Spleen (tissue), 11 donors: Measurements from ENCODE around the gene OGDH. TPM values are rescaled to one million over a fixed set of nuclear protein-coding genes. Genes with fewer than 3 reads are reported as not detected.

Experiments used
- DNase-seq: peaks from one replicate; pipeline ENCODE4 v3.0.0-alpha.2; 2020
- H3K27ac ChIP-seq, 8 donors: fragments of 200-600 bp; sonication (generic) in 7 of 8; 1 replicate in 4 of 8; 2 replicates in 4 of 8; pipeline versions ENCODE4 v1.5.0 to v1.8.0; 2016 to 2021; ENCODE audit warnings: inconsistent platforms in 4 of 8, mild to moderate bottlenecking in 4 of 8, moderate library complexity in 1 of 8
- H3K27me3 ChIP-seq, 7 donors: fragments of 200-600 bp; sonication (generic) in 6 of 7; replicated peaks in 1 of 7; 1 replicate in 4 of 7; 2 replicates in 3 of 7; pipeline versions ENCODE4 v1.5.0 to v1.8.0; 2016 to 2021; ENCODE audit warnings: inconsistent platforms in 3 of 7, mild to moderate bottlenecking in 1 of 7
- H3K36me3 ChIP-seq, 6 donors: fragments of 200-600 bp; sonication (generic) in 5 of 6; 1 replicate in 4 of 6; 2 replicates in 2 of 6; pipeline versions ENCODE4 v1.5.0 to v1.8.0; 2016 to 2021; ENCODE audit warnings: inconsistent platforms in 2 of 6
- H3K4me1 ChIP-seq, 6 donors: fragments of 200-600 bp; sonication (generic) in 5 of 6; 1 replicate in 3 of 6; 2 replicates in 3 of 6; pipeline versions ENCODE4 v1.5.0 to v1.8.0; 2016 to 2021; ENCODE audit warnings: inconsistent platforms in 3 of 6
- H3K4me3 ChIP-seq, 8 donors: fragments of 200-600 bp; sonication (generic) in 7 of 8; 1 replicate in 4 of 8; 2 replicates in 4 of 8; pipeline versions ENCODE4 v1.5.0 to v1.8.0; 2016 to 2021; ENCODE audit warnings: inconsistent platforms in 4 of 8, mild to moderate bottlenecking in 4 of 8, moderate library complexity in 2 of 8
- H3K9me3 ChIP-seq, 8 donors: fragments of 200-600 bp; sonication (generic) in 7 of 8; 1 replicate in 4 of 8; 2 replicates in 4 of 8; pipeline versions ENCODE4 v1.5.0 to v1.8.0; 2016 to 2021; ENCODE audit warnings: inconsistent platforms in 4 of 8
- POLR2A ChIP-seq, 3 donors: fragments of 450-650 bp; IDR thresholded peaks; one replicate each; pipeline ENCODE4 v1.5.1; 2017; ENCODE audit warnings: antibody characterized with exemption in 3 of 3, mild to moderate bottlenecking in 1 of 3
- POLR2AphosphoS5 ChIP-seq, 3 donors: sonication (generic); formaldehyde crosslinking; IDR thresholded peaks; one replicate each; pipeline ENCODE4 v1.5.1; 2017; ENCODE audit warnings: antibody characterized with exemption in 3 of 3
- WGBS, 5 donors: extraction: QIAGEN DNeasy Blood & Tissue Kit in 3 of 5; methylation state at CpG; one replicate each; pipeline versions ENCODE4 v1.1.5 to v1.1.7; 2013 to 2018; 5-methylcytosine and 5-hydroxymethylcytosine counted together
- intact Hi-C: fragments of 100-400 bp; cut with DNase I; formaldehyde crosslinking; loops from one replicate; pipeline ENCODE4 v1.15.0; 2023; ENCODE audit warnings: low total_unique reads
- polyA plus RNA-seq, 3 donors: library from polyadenylated mRNA; stranded (reverse); fragments of 200-250 nt; gene quantifications; one replicate each; pipeline ENCODE4 v1.2.1, GENCODE V29; 2013
- total RNA-seq, 7 donors: library from RNA; depleted of rRNA in 3 of 7; stranded (reverse); fragments of >200 nt in 3 of 7; fragmentation: NEBNext Ultra II Directional in 4 of 7; extraction: Animal tissue kit (Norgen Biotek cat#: 25700) in 4 of 7; gene quantifications; one replicate each; pipeline versions ENCODE4 v1.1.0 to v1.2.1, GENCODE V29; 2016 to 2021
- TF ChIP-seq, protein P1 (sequence below), 11 experiments: fragments of 200-600 bp in 7 of 11; fragments of 450-650 bp in 4 of 11; sonication (generic) in 4 of 11; IDR thresholded peaks in 8 of 11; conservative IDR thresholded peaks in 3 of 11; 1 replicate in 7 of 11; 2 replicates in 4 of 11; pipeline versions ENCODE4 v1.4.0 to v1.8.0; 2016 to 2021; ENCODE audit warnings: antibody characterized with exemption in 11 of 11, inconsistent platforms in 4 of 11, mild to moderate bottlenecking in 1 of 11
- donor health status: healthy with polysubstance abuse.
- donor health status: DM: no; HTN: no; CAD: no; lungs with moderate emphysema.
- donor health status: DM: no; HTN: no; CAD: no.
- donor health status: Bipolar disorder and iron deficiency.
- donor health status: healthy.
- donor health status: DM: no; HTN: no; CAD: no.
- donor health status: DM: yes; HTN: yes; CAD: no.

OGDH gene
- total and polyA plus RNA-seq, 10 donors = 15.7 to 120 (median 86.4) TPM

DNA sequence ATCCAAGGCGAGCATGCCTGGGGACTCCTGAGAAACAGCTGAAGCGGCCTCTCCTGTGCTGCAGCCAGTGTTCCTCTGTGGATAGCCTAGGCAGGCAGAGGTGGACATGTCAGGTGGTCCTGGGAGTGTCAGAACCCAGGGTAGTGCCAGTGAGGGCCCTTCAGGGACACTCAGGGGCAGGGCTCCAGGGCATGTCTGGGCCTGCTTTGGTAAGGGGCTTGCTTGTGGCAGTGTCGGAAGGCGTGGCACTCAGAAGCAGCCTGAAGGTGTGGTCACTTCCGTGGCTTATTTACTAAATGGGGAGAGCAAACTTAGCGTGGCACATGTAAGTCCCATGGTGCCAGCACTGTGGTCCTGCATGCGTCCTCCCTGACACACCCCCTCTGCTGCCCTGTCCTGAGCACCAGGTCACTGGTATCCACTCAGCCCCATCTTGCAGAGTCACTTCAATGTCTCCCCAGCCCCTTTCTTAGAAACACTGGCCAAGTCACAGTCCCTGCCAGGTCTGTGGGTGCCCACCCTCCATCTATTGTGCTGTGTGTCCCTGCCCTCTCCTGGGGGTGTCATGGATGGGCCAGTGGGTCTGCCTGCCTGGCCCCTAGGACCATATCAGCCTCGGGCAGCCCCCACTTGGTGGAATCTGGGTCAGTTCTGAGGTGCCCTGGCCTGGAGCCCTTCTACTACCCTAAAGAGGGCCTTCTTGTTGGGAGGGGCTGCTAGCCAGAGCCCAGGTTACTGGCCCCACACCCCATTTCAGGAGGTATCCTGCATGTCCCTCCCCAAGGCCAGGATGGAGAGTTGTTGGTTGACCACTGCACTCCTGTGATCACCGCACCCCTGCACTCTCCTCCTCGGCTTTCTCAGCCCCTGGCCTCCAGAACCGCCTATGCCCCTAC is 148.6 kb downstream of the OGDH start:
- Histone ChIP-seq H3K4me3 (no peak overlapping the region), H3K9me3 (no peaks in the 10 kb centered on the region), H3K36me3 (peaks cover 3 to 50% (median 34%) of the 10 kb centered on the region in 6 donors), H3K27ac (peak overlapping the region in 5 of 8 donors; percentile 15 to 100 (median 27)), H3K4me1 (peaks cover 30 to 72% (median 66%) of the 10 kb centered on the region in 6 donors), H3K27me3 (no peaks in the 10 kb centered on the region)
- peak; percentile 67 for DNase-seq
- TF ChIP-seq POLR2AphosphoS5 (IDR thresholded peaks at IDR 0.05) (no peak), POLR2A (IDR thresholded peaks at IDR 0.05) (no peak)
- TF ChIP-seq, protein P1, sequence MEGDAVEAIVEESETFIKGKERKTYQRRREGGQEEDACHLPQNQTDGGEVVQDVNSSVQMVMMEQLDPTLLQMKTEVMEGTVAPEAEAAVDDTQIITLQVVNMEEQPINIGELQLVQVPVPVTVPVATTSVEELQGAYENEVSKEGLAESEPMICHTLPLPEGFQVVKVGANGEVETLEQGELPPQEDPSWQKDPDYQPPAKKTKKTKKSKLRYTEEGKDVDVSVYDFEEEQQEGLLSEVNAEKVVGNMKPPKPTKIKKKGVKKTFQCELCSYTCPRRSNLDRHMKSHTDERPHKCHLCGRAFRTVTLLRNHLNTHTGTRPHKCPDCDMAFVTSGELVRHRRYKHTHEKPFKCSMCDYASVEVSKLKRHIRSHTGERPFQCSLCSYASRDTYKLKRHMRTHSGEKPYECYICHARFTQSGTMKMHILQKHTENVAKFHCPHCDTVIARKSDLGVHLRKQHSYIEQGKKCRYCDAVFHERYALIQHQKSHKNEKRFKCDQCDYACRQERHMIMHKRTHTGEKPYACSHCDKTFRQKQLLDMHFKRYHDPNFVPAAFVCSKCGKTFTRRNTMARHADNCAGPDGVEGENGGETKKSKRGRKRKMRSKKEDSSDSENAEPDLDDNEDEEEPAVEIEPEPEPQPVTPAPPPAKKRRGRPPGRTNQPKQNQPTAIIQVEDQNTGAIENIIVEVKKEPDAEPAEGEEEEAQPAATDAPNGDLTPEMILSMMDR (IDR thresholded peaks at IDR 0.05 in 8 of 11, conservative IDR thresholded peaks at IDR 0.05 in 3 of 11) = no peak
- intact Hi-C loops = no loop called here
- 88 to 98% (median 92%) methylated on average over 5 to 11 of the region's 11 CpGs for WGBS, 5 donors

DNA sequence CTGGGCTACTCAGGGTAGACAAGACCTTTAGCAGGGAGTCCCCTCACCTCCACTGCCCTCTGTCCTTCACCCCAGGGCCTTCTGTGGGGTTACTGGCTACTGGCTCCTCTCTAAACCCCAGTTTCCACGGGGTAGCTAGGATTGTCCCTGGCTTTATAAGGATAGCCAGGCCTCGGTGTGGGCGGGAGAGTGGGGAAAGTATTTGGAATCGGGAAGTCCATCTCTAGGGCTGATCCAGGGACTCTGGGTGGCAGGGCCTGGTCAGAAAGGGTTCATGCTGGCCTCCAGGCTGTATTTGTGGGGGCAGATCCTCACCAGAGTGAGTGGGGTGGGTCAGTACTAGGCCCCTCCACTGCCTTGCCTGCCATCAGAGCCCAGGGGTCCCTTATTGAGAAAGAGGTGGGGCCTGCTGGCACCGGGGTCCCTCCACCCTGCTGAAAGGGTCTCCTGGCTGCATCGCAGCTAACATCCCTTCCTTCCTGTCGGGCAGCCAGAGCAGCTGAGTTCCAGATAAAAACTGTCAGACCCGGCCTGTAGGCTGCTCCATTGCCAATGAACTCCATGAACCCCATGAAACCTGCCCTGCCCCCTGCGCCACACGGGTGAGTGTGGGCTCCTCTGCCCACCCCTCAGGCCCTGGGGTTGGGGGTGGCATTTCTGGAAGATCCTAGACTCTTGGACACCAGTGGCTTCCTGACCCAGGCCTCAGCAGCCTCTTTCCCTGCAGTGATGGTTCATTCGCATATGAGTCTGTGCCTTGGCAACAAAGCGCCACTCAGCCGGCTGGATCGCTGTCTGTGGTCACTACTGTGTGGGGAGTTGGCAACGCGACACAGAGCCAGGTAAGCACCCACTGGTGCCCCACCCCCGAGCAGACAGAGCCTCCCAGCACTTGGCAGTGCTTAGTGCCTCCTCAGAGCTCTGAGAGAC is 149.5 kb downstream of the OGDH start:
- H3K36me3 ChIP-seq = peaks cover 3 to 57% (median 43%) of the 10 kb centered on the region in 6 donors
- H3K9me3 ChIP-seq = no peaks in the 10 kb centered on the region
- H3K27ac ChIP-seq = peak overlapping the region in 5 of 8 donors; percentile 15 to 100 (median 27)
- H3K27me3 ChIP-seq = no peaks in the 10 kb centered on the region
- H3K4me1 ChIP-seq = peaks cover 21 to 63% (median 57%) of the 10 kb centered on the region in 6 donors
- DNase-seq = peak; percentile 68
- WGBS, 5 donors = 72 to 85% (median 79%) methylated on average over 13 to 17 of the region's 17 CpGs
- no peak for TF ChIP-seq POLR2AphosphoS5 (IDR thresholded peaks at IDR 0.05)
- TF ChIP-seq, protein P1 (IDR thresholded peaks at IDR 0.05 in 8 of 11, conservative IDR thresholded peaks at IDR 0.05 in 3 of 11) = no peak
- TF ChIP-seq POLR2A (IDR thresholded peaks at IDR 0.05) = no peak
- intact Hi-C loops = no loop called here
- H3K4me3 ChIP-seq = no peak overlapping the region

DNA sequence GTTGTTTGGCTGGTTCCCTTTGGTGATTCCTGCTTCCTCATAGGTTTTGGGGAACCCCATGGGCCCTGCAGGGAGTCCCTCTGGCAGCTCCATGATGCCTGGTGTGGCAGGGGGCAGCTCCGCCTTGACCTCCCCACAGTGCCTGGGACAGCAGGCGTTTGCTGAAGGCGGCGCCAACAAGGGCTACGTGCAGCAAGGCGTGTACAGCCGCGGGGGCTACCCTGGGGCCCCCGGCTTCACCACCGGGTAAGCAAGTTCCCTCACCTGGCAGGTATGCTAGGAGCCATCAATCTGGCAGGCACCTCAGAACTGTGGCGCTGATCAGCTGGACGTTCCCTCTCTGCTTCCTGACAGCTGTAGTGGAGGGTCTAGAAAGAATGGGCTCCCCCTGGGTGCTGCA is 150.5 kb downstream of the OGDH start:
- peak; percentile 54 for DNase-seq
- Histone ChIP-seq H3K27ac (peak overlapping the region in 1 of 8 donors; percentile 100), H3K27me3 (no peaks in the 10 kb centered on the region), H3K9me3 (no peaks in the 10 kb centered on the region), H3K4me1 (peaks cover 11 to 53% (median 48%) of the 10 kb centered on the region in 6 donors), H3K4me3 (no peak overlapping the region), H3K36me3 (peaks cover 3 to 62% (median 52%) of the 10 kb centered on the region in 6 donors)
- intact Hi-C loops = no loop called here
- TF ChIP-seq, protein P1 (IDR thresholded peaks at IDR 0.05 in 8 of 11, conservative IDR thresholded peaks at IDR 0.05 in 3 of 11) = no peak
- TF ChIP-seq POLR2A (IDR thresholded peaks at IDR 0.05) (no peak), POLR2AphosphoS5 (IDR thresholded peaks at IDR 0.05) (no peak)
- WGBS, 5 donors = 93 to 96% (median 96%) methylated on average over 8 to 12 of the region's 12 CpGs
